GM12878 (cell line): Measurements from ENCODE around the gene DNAJC28. TPM values are rescaled to one million over a fixed set of nuclear protein-coding genes. Genes with fewer than 3 reads are reported as not detected.

ENCODE experiments used
- ATAC-seq: fragments of 200-7000 bp; cut with Tn5 transposase; 3 replicates; pipeline ENCODE4 v1.9.1; 2020; ENCODE audit warnings: mild to moderate bottlenecking, moderate library complexity
- BruUV-seq: library from RNA; stranded (reverse); fragments of 400-500 nt; replicated peaks from 2 replicates; lab custom pipeline; 2021; lab: Mats Ljungman, UMichigan
- CTCF ChIA-PET: fragments of 300-600 bp; sonication (Branson Sonifier 250); formaldehyde crosslinking; extraction: SDS; loops from one replicate; lab custom pipeline; 2021; ENCODE audit warnings: inconsistent platforms; lab: Yijun Ruan, JAX
- POLR2A ChIA-PET: fragments of 350-600 bp; formaldehyde crosslinking; extraction: SDS; loops from one replicate; lab custom pipeline; 2021; ENCODE audit warnings: inconsistent platforms; lab: Charles Lee
- RAD21 ChIA-PET: fragments of 300-600 bp; sonication (Branson Sonifier 250); formaldehyde crosslinking; loops from one replicate; lab custom pipeline; 2023; ENCODE audit warnings: antibody characterized with exemption; ENCODE audit not compliant: unreplicated experiment; lab: Charles Lee
- SMC1A ChIA-PET: fragments of 300-600 bp; sonication (Branson Sonifier 250); formaldehyde crosslinking; loops from one replicate; lab custom pipeline; 2023; ENCODE audit not compliant: unreplicated experiment, uncharacterized antibody; lab: Charles Lee
- DNase-seq: peaks from one replicate; pipeline ENCODE4 v3.0.0-alpha.2; 2011; ENCODE audit warnings: low read depth, low spot score
- FAIRE-seq: peaks from 3 replicates; lab custom pipeline; 2011; peaks lifted over from hg19 to GRCh38; lab: Jason Lieb, UNC
- H2AFZ ChIP-seq: 2 replicates; pipeline ENCODE4 v1.6.0; 2011; ENCODE audit warnings: low read depth, low read length, control low read depth; ENCODE audit not compliant: control insufficient read depth
- H3K27ac ChIP-seq: 2 replicates; pipeline ENCODE4 v1.5.1; 2011; ENCODE audit warnings: control low read depth; ENCODE audit not compliant: control insufficient read depth, insufficient read depth
- H3K27me3 ChIP-seq, 2 experiments: replicated peaks in 1 of 2; 2 replicates each; pipeline versions ENCODE4 v1.6.0 to v1.6.1; 2011; ENCODE audit warnings: low read length in 1 of 2; ENCODE audit not compliant: control insufficient read depth in 2 of 2, insufficient read depth in 2 of 2
- H3K36me3 ChIP-seq, 2 experiments: 2 replicates each; pipeline ENCODE4 v1.5.1; 2011; ENCODE audit warnings: low read length in 1 of 2; ENCODE audit not compliant: control insufficient read depth in 2 of 2, insufficient read depth in 2 of 2
- H3K4me1 ChIP-seq: 2 replicates; pipeline ENCODE4 v1.6.1; 2011; ENCODE audit warnings: mild to moderate bottlenecking, low read length, moderate library complexity, mixed read lengths; ENCODE audit not compliant: control insufficient read depth, insufficient read depth
- H3K4me2 ChIP-seq: 2 replicates; pipeline ENCODE4 v1.6.0; 2011; ENCODE audit warnings: control low read depth; ENCODE audit not compliant: control insufficient read depth, insufficient read depth
- H3K4me3 ChIP-seq: fragments of 200-600 bp; sonication (generic); 2 replicates; pipeline ENCODE4 v1.5.1; 2016
- H3K79me2 ChIP-seq: 2 replicates; pipeline ENCODE4 v1.6.0; 2011; ENCODE audit warnings: low read length; ENCODE audit not compliant: control insufficient read depth, insufficient read depth
- H3K9ac ChIP-seq: 2 replicates; pipeline ENCODE4 v1.8.0; 2011; ENCODE audit warnings: low read length, control low read depth, mixed read lengths; ENCODE audit not compliant: control insufficient read depth, insufficient read depth
- H3K9me3 ChIP-seq: replicated peaks from 3 replicates; pipeline ENCODE4 v1.5.1; 2011; ENCODE audit warnings: mild to moderate bottlenecking, low read length; ENCODE audit not compliant: control insufficient read depth, insufficient read depth
- H4K20me1 ChIP-seq: 2 replicates; pipeline ENCODE4 v1.6.0; 2011; ENCODE audit not compliant: control insufficient read depth, insufficient read depth
- BCL3 ChIP-seq: IDR thresholded peaks from 2 replicates; pipeline ENCODE4 v1.6.1; 2011; ENCODE audit warnings: borderline replicate concordance, low read depth, mild to moderate bottlenecking, moderate library complexity, low read length; ENCODE audit not compliant: insufficient read depth, poor library complexity, severe bottlenecking
- EGR1 ChIP-seq, 2 experiments: IDR thresholded peaks; 1 replicate in 1 of 2; 2 replicates in 1 of 2; pipeline ENCODE4 v1.6.1; 2011 to 2012; ENCODE audit warnings: low read depth in 2 of 2, low read length in 2 of 2, borderline replicate concordance in 1 of 2, mild to moderate bottlenecking in 1 of 2, moderate library complexity in 1 of 2
- HDAC6 ChIP-seq: fragments of 200-600 bp; sonication (generic); IDR thresholded peaks from one replicate; pipeline ENCODE4 v1.8.0; 2017; ENCODE audit warnings: antibody characterized with exemption; ENCODE audit not compliant: unreplicated experiment
- HSF1 ChIP-seq: fragments of 150-350 bp; IDR thresholded peaks from 2 replicates; pipeline ENCODE4 v1.6.1; 2014; ENCODE audit warnings: mild to moderate bottlenecking, low read depth, low read length
- MEF2B ChIP-seq: fragments of 450-650 bp; IDR thresholded peaks from 2 replicates; pipeline ENCODE4 v1.6.1; 2018; ENCODE audit warnings: mild to moderate bottlenecking, moderate library complexity; ENCODE audit not compliant: partially characterized antibody, poor library complexity, severe bottlenecking
- SIX5 ChIP-seq: IDR thresholded peaks from 2 replicates; pipeline ENCODE4 v1.6.1; 2011; ENCODE audit warnings: mild to moderate bottlenecking, low read depth, low read length, moderate library complexity; ENCODE audit not compliant: severe bottlenecking
- USF2 ChIP-seq: IDR thresholded peaks from 2 replicates; pipeline ENCODE4 v1.6.1; 2011; ENCODE audit warnings: low read depth, low read length, improper control_type of control experiment, borderline replicate concordance
- ZBTB4 ChIP-seq: fragments of 450-650 bp; formaldehyde crosslinking; IDR thresholded peaks from 2 replicates; pipeline ENCODE4 v1.4.0; 2022; ENCODE audit warnings: mild to moderate bottlenecking, moderate library complexity
- WGBS: methylation state at CpG from one replicate; pipeline ENCODE4 v1.1.6; 2016; ENCODE audit warnings: low lambda C conversion rate; ENCODE audit not compliant: insufficient replicate concordance, insufficient coverage; ENCODE audit errors: missing lambda C conversion rate; 5-methylcytosine and 5-hydroxymethylcytosine counted together
- in situ Hi-C: fragments of 300-500 bp; cut with MboI; formaldehyde crosslinking; loops from 9 replicates; pipeline ENCODE4 v1.14.3; 2018; ENCODE audit warnings: mixed read lengths
- intact Hi-C: fragments of 100-400 bp; cut with micrococcal nuclease; formaldehyde crosslinking; loops from one replicate; pipeline ENCODE4 v1.14.2; 2022; ENCODE audit not compliant: unreplicated experiment
- polyA plus RNA-seq, 11 experiments: library from polyadenylated mRNA; depleted of rRNA in 4 of 11; unstranded in 6 of 11; stranded (reverse) in 5 of 11; fragments of >200 nt; fragmentation: Nextera tagmentation in 4 of 11; fragmentation: Illumina TruSeq in 1 of 11; extraction: Ambion mirVana in 4 of 11; extraction: Trizol in 1 of 11; gene quantifications; 1 replicate in 1 of 11; 2 replicates in 10 of 11; pipeline versions ENCODE4 v1.2.1 to v1.2.3, GENCODE V29; 2011 to 2016; ENCODE audit warnings: inconsistent platforms in 2 of 11, missing spikeins in 2 of 11, low read depth in 1 of 11
- total RNA-seq, 4 experiments: library from RNA; depleted of rRNA in 3 of 4; stranded (reverse); fragments of >200 nt in 3 of 4; fragmentation: Illumina TruSeq in 1 of 4; extraction: Trizol in 1 of 4; gene quantifications; 2 replicates each; pipeline versions ENCODE4 v1.2.1 to v1.2.3, GENCODE V29; 2013 to 2021

Gene DNAJC28
- total and polyA plus RNA-seq, 10 of the 15 experiments (the other 5 are each of a cell fraction or from before 2014, with no cell fraction given), result 0.26 to 0.77 (median 0.54) TPM

- H3K4me2 ChIP-seq, result no peak overlapping the region
- H3K36me3 ChIP-seq, result peaks cover 0 to 20% of the 10 kb centered on the region in 2 experiments
- no peaks in the 10 kb centered on the region for H3K79me2 ChIP-seq
- POLR2A ChIA-PET, result interaction anchor here (0.6 kb wide), 1 partner anchor 412 kb away, joined by 4 read pairs; no protein-coding TSS in a partner anchor
- DNase-seq (no peak), ATAC-seq (no peak), FAIRE-seq (no peak)
- TF ChIP-seq EGR1 (IDR thresholded peaks at IDR 0.05; ENCODE audit: borderline replicate concordance in 1 of 2, low read depth in 2 of 2, low read length in 2 of 2) (no peak), USF2 (no peak), SIX5 (no peak)
- no peak overlapping the region for H3K4me3 ChIP-seq
- CTCF ChIA-PET, result interaction anchor here (0.6 to 1.4 kb wide), 2 partner anchors 15 to 19 kb away, joined by 3 read pairs; no protein-coding TSS in a partner anchor
- RAD21 ChIA-PET, result no interaction called here
- no peaks in the 10 kb centered on the region for H3K4me1 ChIP-seq
- H3K9ac ChIP-seq, result no peak overlapping the region
- H4K20me1 ChIP-seq, result no peaks in the 10 kb centered on the region
- no peak overlapping the region for H2AFZ ChIP-seq
- no peaks in the 10 kb centered on the region for H3K27me3 ChIP-seq
- in situ Hi-C loops (no loop called here), intact Hi-C loops (no loop called here)
- SMC1A ChIA-PET, result interaction anchor here (1.4 kb wide), 1 partner anchor 60 kb away, joined by 3 read pairs; no protein-coding TSS in a partner anchor
- H3K27ac ChIP-seq, result no peak overlapping the region
- WGBS, result 91% methylated on average over 8 of the region's 8 CpGs
- BruUV-seq, result no TSS peak
- H3K9me3 ChIP-seq, result no peaks in the 10 kb centered on the region; the same call in 2 of the 3 replicates
These were observed 14.3 kb upstream of the DNAJC28 start for GRCh38 chr21:33505833-33506232.

GRCh38 chr21:33496345-33496744 is 4.8 kb upstream of the DNAJC28 start:
- ATAC-seq (no peak), FAIRE-seq (no peak), DNase-seq (no peak)
- in situ Hi-C loops, result no loop called here
- Histone ChIP-seq H3K4me1 (no peaks in the 10 kb centered on the region), H2AFZ (no peak overlapping the region), H4K20me1 (no peaks in the 10 kb centered on the region), H3K9me3 (no peaks in the 10 kb centered on the region), H3K4me2 (no peak overlapping the region), H3K27me3 (no peaks in the 10 kb centered on the region), H3K9ac (no peak overlapping the region), H3K36me3 (no peaks in the 10 kb centered on the region), H3K27ac (no peak overlapping the region), H3K4me3 (no peak overlapping the region), H3K79me2 (no peaks in the 10 kb centered on the region)
- CTCF ChIA-PET, result interaction anchor here (0.7 to 0.9 kb wide), 2 partner anchors 21 to 110 kb away, joined by 3 read pairs; no protein-coding TSS in a partner anchor
- intact Hi-C loops, result no loop called here
- SMC1A ChIA-PET, result no interaction called here
- RAD21 ChIA-PET, result no interaction called here
- POLR2A ChIA-PET, result no interaction called here
- WGBS, result 58% methylated on average over 7 of the region's 7 CpGs
- BruUV-seq, result no TSS peak
- TF ChIP-seq BCL3 (no peak), ZBTB4 (CRISPR knock-in tag) (no peak), HSF1 (no peak), MEF2B (no peak), HDAC6 (no peak)
